DND-41 (cell line): Measurements from ENCODE around the gene UBE2K.
"Not testable (repeated sequence)": the region's sequence is repeated elsewhere in the genome, so short reads cannot be mapped to it uniquely, and the experiment has no call there.

Source experiments
- CTCF ChIP-seq: IDR thresholded peaks from 2 replicates; pipeline ENCODE4 v1.5.1; 2012; ENCODE audit warnings: borderline replicate concordance, low read length, moderate library complexity, mild to moderate bottlenecking; ENCODE audit not compliant: poor library complexity, severe bottlenecking; ENCODE audit errors: extremely low read depth
- EZH2 ChIP-seq: IDR thresholded peaks from 3 replicates; pipeline ENCODE4 v1.6.1; 2012; ENCODE audit warnings: borderline replicate concordance, low read depth, mild to moderate bottlenecking, moderate library complexity, low read length, inconsistent platforms; ENCODE audit not compliant: severe bottlenecking

DNA sequence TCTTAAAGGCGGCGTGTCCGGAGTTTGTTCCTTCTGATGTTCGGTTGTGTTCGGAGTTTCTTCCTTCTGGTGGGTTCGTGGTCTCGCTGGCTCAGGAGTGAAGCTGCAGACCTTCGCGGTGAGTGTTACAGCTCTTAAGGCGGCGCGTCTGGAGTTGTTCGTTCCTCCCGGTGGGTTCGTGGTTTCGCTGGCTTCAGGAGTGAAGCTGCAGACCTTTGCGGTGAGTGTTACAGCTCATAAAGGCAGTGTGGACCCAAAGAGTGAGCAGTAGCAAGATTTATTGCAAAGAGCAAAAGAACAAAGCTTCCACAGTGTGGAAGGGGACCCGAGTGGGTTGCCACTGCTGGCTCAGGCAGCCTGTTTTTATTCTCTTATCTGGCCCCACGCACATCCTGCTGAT is 19.8 kb downstream of the UBE2K start:
- TF ChIP-seq CTCF, EZH2: not testable (repeated sequence)
